ENCODE measurements around the gene PFKFB4. TPM values are rescaled to one million over a fixed set of nuclear protein-coding genes. Genes with fewer than 3 reads are reported as not detected.

PFKFB4 gene
- total and polyA plus RNA-seq, 10 of the 15 experiments (the other 5 are each of a cell fraction or from before 2014, with no cell fraction given) = 0.37 to 89.1 (median 5.2) TPM

DNA sequence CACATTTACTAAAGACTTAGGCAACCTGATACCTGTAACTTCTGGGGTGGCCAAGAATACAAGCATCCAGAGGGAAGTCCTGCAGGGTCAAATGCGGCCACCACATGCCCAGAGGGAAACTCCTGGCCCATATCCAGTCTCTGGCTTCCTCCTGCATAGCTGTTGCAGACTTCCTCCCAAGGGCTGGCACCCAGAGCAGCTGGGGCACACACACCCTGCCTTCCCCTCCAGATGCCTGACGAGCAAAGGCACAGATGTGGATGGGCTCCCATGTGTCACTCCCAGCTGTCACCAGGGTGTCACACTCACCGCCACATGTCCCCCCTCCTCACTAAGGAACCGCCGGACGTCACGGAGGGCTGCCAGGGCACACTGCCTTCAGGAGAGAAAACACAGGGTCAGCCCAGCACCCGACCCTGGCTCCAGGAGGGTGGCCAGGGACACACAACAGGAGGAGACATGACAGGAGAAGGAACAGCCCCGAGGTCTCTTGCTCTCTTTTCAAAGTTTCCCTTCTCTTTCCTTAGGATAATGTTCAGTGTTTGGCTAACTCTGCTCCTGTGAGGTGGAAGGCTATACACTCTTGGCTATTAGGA is 13.2 kb downstream of the PFKFB4 start:
- RAD21 ChIA-PET (ENCODE audit: unreplicated experiment) = no interaction called here
- Histone ChIP-seq H3K9me3 (replicated peaks; ENCODE audit: control insufficient read depth, insufficient read depth, low read length) (no peaks in the 10 kb centered on the region; the same call in 2 of the 3 replicates), H3K4me1 (ENCODE audit: control insufficient read depth, insufficient read depth, low read length) (no peaks in the 10 kb centered on the region), H3K4me3 (no peak overlapping the region), H3K79me2 (ENCODE audit: control insufficient read depth, insufficient read depth, low read length) (no peaks in the 10 kb centered on the region), H4K20me1 (ENCODE audit: control insufficient read depth, insufficient read depth) (no peaks in the 10 kb centered on the region; the same call in 1 of the 2 replicates), H3K27ac (ENCODE audit: control insufficient read depth, insufficient read depth) (no peak overlapping the region), H3K9ac (ENCODE audit: control insufficient read depth, insufficient read depth, low read length) (no peak overlapping the region), H3K27me3 (replicated peaks in 1 of 2; ENCODE audit: control insufficient read depth in 2 of 2, insufficient read depth in 2 of 2, low read length in 1 of 2) (no peaks in the 10 kb centered on the region), H3K36me3 (ENCODE audit: control insufficient read depth in 2 of 2, insufficient read depth in 2 of 2, low read length in 1 of 2) (peaks cover 0 to 27% of the 10 kb centered on the region in 2 experiments; a peak in 1 of 4 replicates), H2AFZ (ENCODE audit: control insufficient read depth, low read depth, low read length) (no peak overlapping the region), H3K4me2 (ENCODE audit: control insufficient read depth, insufficient read depth) (no peak overlapping the region)
- CTCF ChIA-PET = no interaction called here
- SMC1A ChIA-PET (ENCODE audit: uncharacterized antibody, unreplicated experiment) = no interaction called here
- no peak for DNase-seq (ENCODE audit: low read depth, low spot score)
- intact Hi-C loops (cut with micrococcal nuclease; ENCODE audit: unreplicated experiment) = no loop called here
- in situ Hi-C loops (cut with MboI) = no loop called here
- no peak for FAIRE-seq
- WGBS (ENCODE audit: insufficient coverage, insufficient replicate concordance, low lambda C conversion rate, missing lambda C conversion rate) = 26% methylated on average over 9 of the region's 9 CpGs
- POLR2A ChIA-PET = interaction anchor here (0.5 kb wide), 1 partner anchor 368 kb away, joined by 5 read pairs; no protein-coding TSS in a partner anchor
- TF ChIP-seq BACH1 (IDR thresholded peaks at IDR 0.05; ENCODE audit: borderline replicate concordance) = no peak
- TF ChIP-seq KDM1A (IDR thresholded peaks at IDR 0.05; ENCODE audit: borderline replicate concordance) = no peak
- no peak for TF ChIP-seq MLLT1 (IDR thresholded peaks at IDR 0.05)
- no peak for TF ChIP-seq BHLHE40 (IDR thresholded peaks at IDR 0.05; ENCODE audit: borderline replicate concordance in 1 of 2, low read depth in 2 of 2, low read length in 1 of 2)
- TF ChIP-seq KLF5 (IDR thresholded peaks at IDR 0.05; ENCODE audit: partially characterized antibody) = no peak
- TF ChIP-seq MAX (IDR thresholded peaks at IDR 0.05; ENCODE audit: low read depth, low read length) = no peak
- TF ChIP-seq POLR2A (IDR thresholded peaks at IDR 0.05; ENCODE audit: low read depth, low read length) = no peak
- no peak for TF ChIP-seq MYC (IDR thresholded peaks at IDR 0.05; ENCODE audit: insufficient read depth, insufficient read length, insufficient replicate concordance, low read length, severe bottlenecking)
- TF ChIP-seq SPI1 (IDR thresholded peaks at IDR 0.05; ENCODE audit: borderline replicate concordance, insufficient read depth, low read depth, low read length) = no peak
- no peak for TF ChIP-seq BCL11A (IDR thresholded peaks at IDR 0.05; ENCODE audit: low read depth, low read length)
- TF ChIP-seq, protein P1, sequence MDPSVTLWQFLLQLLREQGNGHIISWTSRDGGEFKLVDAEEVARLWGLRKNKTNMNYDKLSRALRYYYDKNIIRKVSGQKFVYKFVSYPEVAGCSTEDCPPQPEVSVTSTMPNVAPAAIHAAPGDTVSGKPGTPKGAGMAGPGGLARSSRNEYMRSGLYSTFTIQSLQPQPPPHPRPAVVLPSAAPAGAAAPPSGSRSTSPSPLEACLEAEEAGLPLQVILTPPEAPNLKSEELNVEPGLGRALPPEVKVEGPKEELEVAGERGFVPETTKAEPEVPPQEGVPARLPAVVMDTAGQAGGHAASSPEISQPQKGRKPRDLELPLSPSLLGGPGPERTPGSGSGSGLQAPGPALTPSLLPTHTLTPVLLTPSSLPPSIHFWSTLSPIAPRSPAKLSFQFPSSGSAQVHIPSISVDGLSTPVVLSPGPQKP (IDR thresholded peaks at IDR 0.05; ENCODE audit: low read depth, low read length) = no peak
- no peak for TF ChIP-seq CBFB (IDR thresholded peaks at IDR 0.05; ENCODE audit: low read depth)
- no TSS peak for BruUV-seq (replicated peaks)
- ATAC-seq = no peak
